Thoracic aorta (tissue), 2 donors: ENCODE results near the gene SYNGAP1. TPM values are rescaled to one million over a fixed set of nuclear protein-coding genes. Genes with fewer than 3 reads are reported as not detected.

Experiments
- ATAC-seq: fragments of 150-250 bp; one replicate; pipeline ENCODE4 v1.8.0; 2017; ENCODE audit warnings: low read depth; ENCODE audit not compliant: insufficient number of reproducible peaks, low FRiP score
- DNase-seq: peaks from one replicate; pipeline ENCODE4 v3.0.0-alpha.2; 2020; ENCODE audit warnings: low spot score
- H3K27ac ChIP-seq, 2 donors: fragments of 200-600 bp; sonication (generic); 1 replicate in 1 of 2; 2 replicates in 1 of 2; pipeline ENCODE4 v1.5.1; 2016; ENCODE audit warnings: mild to moderate bottlenecking in 2 of 2, moderate library complexity in 2 of 2
- H3K27me3 ChIP-seq: fragments of 200-600 bp; sonication (generic); replicated peaks from 2 replicates; pipeline ENCODE4 v1.6.0; 2016; ENCODE audit warnings: mild to moderate bottlenecking; ENCODE audit not compliant: insufficient read depth
- H3K36me3 ChIP-seq: fragments of 200-600 bp; sonication (generic); one replicate; pipeline ENCODE4 v1.5.1; 2016
- H3K4me1 ChIP-seq, 2 donors: fragments of 200-600 bp; sonication (generic); 1 replicate in 1 of 2; 2 replicates in 1 of 2; pipeline versions ENCODE4 v1.5.1 to v1.6.0; 2016; ENCODE audit warnings: low read depth in 2 of 2, mild to moderate bottlenecking in 1 of 2; ENCODE audit not compliant: control insufficient read depth in 1 of 2
- H3K4me3 ChIP-seq: fragments of 200-600 bp; sonication (generic); 2 replicates; pipeline ENCODE4 v1.5.1; 2016; ENCODE audit warnings: mild to moderate bottlenecking
- H3K9me3 ChIP-seq: fragments of 200-600 bp; sonication (generic); 2 replicates; pipeline ENCODE4 v1.5.1; 2016
- total RNA-seq, 2 donors: library from RNA; depleted of rRNA; stranded (reverse); fragments of >200 nt; gene quantifications; one replicate each; pipeline versions ENCODE4 v1.1.0 to v1.2.3, GENCODE V29; 2016
- TF ChIP-seq, protein P1 (sequence below): fragments of 200-600 bp; sonication (generic); IDR thresholded peaks from one replicate; pipeline ENCODE4 v1.5.1; 2019; ENCODE audit warnings: antibody characterized with exemption

Gene SYNGAP1
- total RNA-seq, 2 donors from 2014 or later: 16.2 to 24.6 TPM

GRCh38 chr6:33438978-33439594, 19.2 kb downstream of the SYNGAP1 start:
- no peaks in the 10 kb centered on the region for H3K9me3 ChIP-seq
- no peak overlapping the region for H3K27ac ChIP-seq
- TF ChIP-seq, protein P1, sequence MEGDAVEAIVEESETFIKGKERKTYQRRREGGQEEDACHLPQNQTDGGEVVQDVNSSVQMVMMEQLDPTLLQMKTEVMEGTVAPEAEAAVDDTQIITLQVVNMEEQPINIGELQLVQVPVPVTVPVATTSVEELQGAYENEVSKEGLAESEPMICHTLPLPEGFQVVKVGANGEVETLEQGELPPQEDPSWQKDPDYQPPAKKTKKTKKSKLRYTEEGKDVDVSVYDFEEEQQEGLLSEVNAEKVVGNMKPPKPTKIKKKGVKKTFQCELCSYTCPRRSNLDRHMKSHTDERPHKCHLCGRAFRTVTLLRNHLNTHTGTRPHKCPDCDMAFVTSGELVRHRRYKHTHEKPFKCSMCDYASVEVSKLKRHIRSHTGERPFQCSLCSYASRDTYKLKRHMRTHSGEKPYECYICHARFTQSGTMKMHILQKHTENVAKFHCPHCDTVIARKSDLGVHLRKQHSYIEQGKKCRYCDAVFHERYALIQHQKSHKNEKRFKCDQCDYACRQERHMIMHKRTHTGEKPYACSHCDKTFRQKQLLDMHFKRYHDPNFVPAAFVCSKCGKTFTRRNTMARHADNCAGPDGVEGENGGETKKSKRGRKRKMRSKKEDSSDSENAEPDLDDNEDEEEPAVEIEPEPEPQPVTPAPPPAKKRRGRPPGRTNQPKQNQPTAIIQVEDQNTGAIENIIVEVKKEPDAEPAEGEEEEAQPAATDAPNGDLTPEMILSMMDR: no peak
- ATAC-seq (no peak), DNase-seq (no peak)
- H3K27me3 ChIP-seq: no peaks in the 10 kb centered on the region
- H3K4me3 ChIP-seq: no peak overlapping the region
- H3K4me1 ChIP-seq: peaks cover 0 to 2% of the 10 kb centered on the region in 2 donors
- peaks cover 37% of the 10 kb centered on the region for H3K36me3 ChIP-seq

DNA sequence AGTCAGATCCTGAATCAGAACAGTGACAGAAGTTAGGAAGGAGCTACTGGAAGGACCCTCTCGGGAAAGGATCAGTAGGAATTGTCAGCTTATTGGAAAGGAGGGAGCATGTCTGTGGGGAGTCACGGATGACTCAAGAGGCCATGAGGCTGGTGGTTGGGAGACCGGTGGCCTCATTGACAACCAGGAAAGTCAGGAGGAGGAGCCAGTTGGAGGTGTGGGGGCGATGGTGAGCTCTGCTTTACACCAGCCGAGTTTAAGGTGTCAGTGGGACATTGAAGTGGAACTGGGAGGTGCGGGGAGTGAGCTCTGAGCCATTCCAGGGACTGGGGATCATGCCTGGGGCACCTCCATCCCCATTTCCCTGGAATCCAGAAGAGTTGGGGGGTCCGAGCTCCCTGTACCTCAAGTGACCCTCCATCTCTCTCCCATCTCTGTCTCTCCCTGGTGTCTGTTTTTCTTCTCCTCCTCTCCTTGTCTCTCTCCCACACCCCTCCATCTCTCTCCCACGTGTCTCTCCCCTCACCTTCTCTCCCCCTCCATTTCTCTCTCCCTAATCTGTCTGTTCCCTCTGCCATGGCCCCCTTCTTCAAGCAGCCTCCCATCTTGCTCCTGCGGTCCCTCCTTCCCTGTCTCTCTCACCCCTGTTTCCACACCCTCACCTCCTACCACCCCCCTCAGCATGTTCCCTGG, 20.2 kb downstream of the SYNGAP1 start:
- Histone ChIP-seq H3K36me3 (peaks cover 42% of the 10 kb centered on the region), H3K4me3 (no peak overlapping the region), H3K9me3 (no peaks in the 10 kb centered on the region), H3K4me1 (no peaks in the 10 kb centered on the region), H3K27me3 (no peaks in the 10 kb centered on the region), H3K27ac (no peak overlapping the region)
- no peak for DNase-seq
- no peak for ATAC-seq
- TF ChIP-seq, protein P1: no peak

- H3K27ac ChIP-seq: no peak overlapping the region
- H3K4me3 ChIP-seq: no peak overlapping the region
- H3K27me3 ChIP-seq: no peaks in the 10 kb centered on the region
- TF ChIP-seq, protein P1: no peak
- no peaks in the 10 kb centered on the region for H3K4me1 ChIP-seq
- ATAC-seq (no peak), DNase-seq (no peak)
- H3K36me3 ChIP-seq: peaks cover 42% of the 10 kb centered on the region
- H3K9me3 ChIP-seq: no peaks in the 10 kb centered on the region
Observed at GRCh38 chr6:33440649-33441309, 20.9 kb downstream of the SYNGAP1 start.

- ATAC-seq (no peak), DNase-seq (no peak)
- H3K27ac ChIP-seq: no peak overlapping the region
- no peaks in the 10 kb centered on the region for H3K9me3 ChIP-seq
- peaks cover 42% of the 10 kb centered on the region for H3K36me3 ChIP-seq
- no peak overlapping the region for H3K4me3 ChIP-seq
- TF ChIP-seq, protein P1: no peak
- no peaks in the 10 kb centered on the region for H3K4me1 ChIP-seq
- no peaks in the 10 kb centered on the region for H3K27me3 ChIP-seq
Observed at GRCh38 chr6:33441457-33441856, 21.6 kb downstream of the SYNGAP1 start.

DNA sequence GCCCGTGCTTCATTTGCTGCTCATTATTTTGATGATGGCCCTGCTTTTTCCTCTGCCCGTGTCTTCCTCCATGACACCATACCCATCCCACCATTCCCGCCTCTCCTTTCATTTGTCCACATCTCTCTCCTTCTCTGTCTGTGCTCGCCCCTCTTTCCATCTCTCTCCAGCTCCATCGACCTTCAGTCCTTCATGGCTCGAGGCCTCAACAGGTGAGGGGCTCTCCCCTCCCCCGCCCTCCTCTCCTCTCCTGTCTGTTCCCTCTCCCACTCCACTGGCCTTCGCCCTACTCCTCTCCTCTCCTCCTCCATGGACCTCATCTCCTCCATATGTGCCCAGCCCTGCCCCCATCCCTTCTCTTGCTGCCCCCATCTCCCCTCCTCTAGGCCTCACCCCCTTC, 22.4 kb downstream of the SYNGAP1 start:
- ATAC-seq (no peak), DNase-seq (no peak)
- TF ChIP-seq, protein P1: no peak
- Histone ChIP-seq H3K27me3 (no peaks in the 10 kb centered on the region), H3K9me3 (no peaks in the 10 kb centered on the region), H3K27ac (no peak overlapping the region), H3K36me3 (peaks cover 39% of the 10 kb centered on the region), H3K4me1 (no peaks in the 10 kb centered on the region), H3K4me3 (no peak overlapping the region)
